HepG2 (cell line): ENCODE data around the gene FAM110D. TPM values are rescaled to one million over a fixed set of nuclear protein-coding genes. Genes with fewer than 3 reads are reported as not detected.

Experiments
- ATAC-seq: fragments of 200-7000 bp; cut with Tn5 transposase; 3 replicates; pipeline ENCODE4 v1.9.1; 2020; ENCODE audit warnings: mild to moderate bottlenecking, moderate library complexity
- BruUV-seq: library from RNA; stranded (reverse); fragments of 400-500 nt; replicated peaks from 2 replicates; lab custom pipeline; 2021; lab: Mats Ljungman, UMichigan
- CTCF ChIA-PET: fragments of 300-600 bp; formaldehyde crosslinking; extraction: SDS; loops from one replicate; lab custom pipeline; 2021; ENCODE audit warnings: low total read pairs, inconsistent platforms, low intra/inter-chr PET ratio; lab: Yijun Ruan, JAX
- POLR2A ChIA-PET: fragments of 350-600 bp; sonication (Branson Sonifier 250); formaldehyde crosslinking; loops from one replicate; lab custom pipeline; 2020; ENCODE audit warnings: antibody characterized with exemption, inconsistent platforms; lab: Yijun Ruan, JAX
- DNase-seq: peaks from one replicate; pipeline ENCODE4 v3.0.0-alpha.2; 2015; ENCODE audit warnings: low spot score
- FAIRE-seq: peaks from 3 replicates; lab custom pipeline; 2011; peaks lifted over from hg19 to GRCh38; lab: Jason Lieb, UNC
- H2AFZ ChIP-seq: one replicate; pipeline ENCODE4 v1.6.1; 2011; ENCODE audit warnings: low read length, inconsistent platforms
- H3K27ac ChIP-seq: fragments of 300-600 bp; 3 replicates; pipeline ENCODE4 v1.8.0; 2011; ENCODE audit warnings: mixed run types, mild to moderate bottlenecking, mixed read lengths, low read length, inconsistent platforms; ENCODE audit not compliant: insufficient read depth; ENCODE audit errors: extremely low read length
- H3K27me3 ChIP-seq, 2 experiments: fragments of 200-600 bp in 1 of 2; 2 replicates in 1 of 2; 3 replicates in 1 of 2; pipeline versions ENCODE4 v1.6.0 to v1.8.0; 2011; ENCODE audit warnings: low read length in 2 of 2, mild to moderate bottlenecking in 2 of 2, moderate library complexity in 2 of 2, inconsistent platforms in 1 of 2; ENCODE audit not compliant: insufficient read depth in 2 of 2, control insufficient read depth in 1 of 2
- H3K36me3 ChIP-seq, 2 experiments: fragments of 200-600 bp in 1 of 2; replicated peaks in 1 of 2; 2 replicates in 1 of 2; 3 replicates in 1 of 2; pipeline versions ENCODE4 v1.5.1 to v1.8.0; 2011; ENCODE audit warnings: low read length in 2 of 2, inconsistent platforms in 1 of 2; ENCODE audit not compliant: insufficient read depth in 2 of 2, control insufficient read depth in 1 of 2
- H3K4me1 ChIP-seq: 2 replicates; pipeline ENCODE4 v1.5.1; 2012; ENCODE audit warnings: low read length, inconsistent platforms; ENCODE audit not compliant: insufficient read depth
- H3K4me2 ChIP-seq: 2 replicates; pipeline ENCODE4 v1.6.0; 2011; ENCODE audit warnings: low read depth, low read length, inconsistent platforms
- H3K4me3 ChIP-seq, 3 experiments: fragments of 200-600 bp in 1 of 3; sonication (generic), shearing (Covaris generic) in 1 of 3; replicated peaks in 1 of 3; 2 replicates each; pipeline ENCODE4 v1.5.1; 2011 to 2016; ENCODE audit warnings: low read length in 3 of 3, inconsistent platforms in 2 of 3, low read depth in 2 of 3, mild to moderate bottlenecking in 2 of 3, control low read depth in 1 of 3, mixed read lengths in 1 of 3; ENCODE audit not compliant: insufficient read depth in 1 of 3
- H3K79me2 ChIP-seq: one replicate; pipeline ENCODE4 v1.6.1; 2011; ENCODE audit warnings: low read length, inconsistent platforms; ENCODE audit not compliant: insufficient read depth
- H3K9ac ChIP-seq: 2 replicates; pipeline ENCODE4 v1.6.0; 2011; ENCODE audit warnings: mild to moderate bottlenecking, low read depth, low read length, inconsistent platforms; ENCODE audit not compliant: insufficient read depth
- H3K9me3 ChIP-seq: 2 replicates; pipeline ENCODE4 v1.5.1; 2012; ENCODE audit warnings: mild to moderate bottlenecking, low read length
- H4K20me1 ChIP-seq: 2 replicates; pipeline ENCODE4 v1.6.0; 2011; ENCODE audit warnings: inconsistent platforms, mild to moderate bottlenecking, low read length, moderate library complexity; ENCODE audit not compliant: insufficient read depth
- ATRX ChIP-seq: sonication (generic); formaldehyde crosslinking; IDR thresholded peaks from 2 replicates; pipeline ENCODE4 v1.4.0; 2020; ENCODE audit warnings: missing genetic modification reagents, borderline replicate concordance
- CHD4 ChIP-seq: fragments of 200-600 bp; sonication (generic); IDR thresholded peaks from 2 replicates; pipeline ENCODE4 v1.7.0; 2017; ENCODE audit warnings: mild to moderate bottlenecking, low read length, borderline replicate concordance
- EHMT2 ChIP-seq: fragments of 200-600 bp; sonication (generic); IDR thresholded peaks from 2 replicates; pipeline ENCODE4 v1.7.0; 2017; ENCODE audit warnings: antibody characterized with exemption, low read depth, low read length, borderline replicate concordance
- GLI4 ChIP-seq: sonication (generic); formaldehyde crosslinking; IDR thresholded peaks from 2 replicates; pipeline ENCODE4 v1.5.1; 2020; ENCODE audit warnings: missing genetic modification reagents, mild to moderate bottlenecking, moderate library complexity, borderline replicate concordance
- KDM3A ChIP-seq: IDR thresholded peaks from 2 replicates; pipeline ENCODE4 v1.6.1; 2018; ENCODE audit warnings: low read depth, missing compliant biosample characterization
- NFE2 ChIP-seq: sonication (generic); formaldehyde crosslinking; IDR thresholded peaks from 2 replicates; pipeline ENCODE4 v1.4.0; 2020; ENCODE audit warnings: missing genetic modification reagents
- SNAPC2 ChIP-seq: sonication (generic); formaldehyde crosslinking; IDR thresholded peaks from 2 replicates; pipeline ENCODE4 v1.8.1; 2022; ENCODE audit warnings: mild to moderate bottlenecking, missing genetic modification reagents
- SP4 ChIP-seq: sonication (generic); formaldehyde crosslinking; IDR thresholded peaks from 2 replicates; pipeline ENCODE4 v1.8.1; 2023; ENCODE audit warnings: mild to moderate bottlenecking, missing genetic modification reagents
- SRSF4 ChIP-seq: fragments of 200-400 bp; formaldehyde crosslinking; IDR thresholded peaks from one replicate; pipeline ENCODE4 v1.6.1; 2018; ENCODE audit warnings: mild to moderate bottlenecking, low read depth, low read length, moderate library complexity; ENCODE audit not compliant: poor library complexity, severe bottlenecking
- THYN1 ChIP-seq: sonication (generic); formaldehyde crosslinking; IDR thresholded peaks from 2 replicates; pipeline ENCODE4 v1.8.1; 2023; ENCODE audit warnings: low read depth, mild to moderate bottlenecking, moderate library complexity, missing genetic modification reagents, borderline replicate concordance
- ZNF468 ChIP-seq: sonication (generic); formaldehyde crosslinking; IDR thresholded peaks from 2 replicates; pipeline ENCODE4 v1.8.0; 2022; ENCODE audit warnings: mild to moderate bottlenecking, moderate library complexity, missing genetic modification reagents
- ZNF713 ChIP-seq: sonication (generic); formaldehyde crosslinking; IDR thresholded peaks from 2 replicates; pipeline ENCODE4 v1.4.0; 2020; ENCODE audit warnings: mild to moderate bottlenecking, missing genetic modification reagents
- ZSCAN29 ChIP-seq: sonication (generic); formaldehyde crosslinking; conservative IDR thresholded peaks from 2 replicates; pipeline ENCODE4 v1.4.0; 2020; ENCODE audit warnings: mild to moderate bottlenecking, missing genetic modification reagents
- WGBS: methylation state at CpG from one replicate; pipeline ENCODE4 v1.1.6; 2017; ENCODE audit warnings: low lambda C conversion rate; 5-methylcytosine and 5-hydroxymethylcytosine counted together
- in situ Hi-C: cut with HindIII; loops from 2 replicates; pipeline ENCODE4 v1.10.0; 2017; ENCODE audit warnings: low pct_unique_long_range_greater_than_20kb; ENCODE audit not compliant: extremely low pct_ligation_motif_present
- intact Hi-C: fragments of 100-400 bp; cut with micrococcal nuclease; formaldehyde crosslinking; loops from one replicate; pipeline ENCODE4 v1.10.0; 2022; ENCODE audit not compliant: unreplicated experiment
- polyA plus RNA-seq, 8 experiments: library from polyadenylated mRNA; depleted of rRNA in 3 of 8; stranded (reverse) in 7 of 8; unstranded in 1 of 8; fragments of >200 nt; fragmentation: Illumina TruSeq in 4 of 8; extraction: Trizol in 4 of 8; gene quantifications; 2 replicates each; pipeline versions ENCODE4 v1.2.1 to v1.2.3, GENCODE V29; 2011 to 2016; ENCODE audit warnings: low read depth in 4 of 8, missing spikeins in 1 of 8, mixed read lengths in 1 of 8; ENCODE audit not compliant: insufficient read depth in 1 of 8
- total RNA-seq, 5 experiments: library from RNA; depleted of rRNA; stranded (reverse); fragments of >200 nt; fragmentation: Illumina TruSeq; extraction: Trizol; gene quantifications; 2 replicates each; pipeline ENCODE4 v1.2.3, GENCODE V29; 2016; ENCODE audit warnings: low read depth in 1 of 5
- TF ChIP-seq, protein P1 (sequence below): sonication (generic); formaldehyde crosslinking; IDR thresholded peaks from 2 replicates; pipeline ENCODE4 v1.5.0; 2020; ENCODE audit warnings: missing genetic modification reagents, mild to moderate bottlenecking, borderline replicate concordance

FAM110D gene
- total and polyA plus RNA-seq, 2 of the 13 experiments (the other 11 are each of a cell fraction or from before 2014, with no cell fraction given) = not detected

DNA sequence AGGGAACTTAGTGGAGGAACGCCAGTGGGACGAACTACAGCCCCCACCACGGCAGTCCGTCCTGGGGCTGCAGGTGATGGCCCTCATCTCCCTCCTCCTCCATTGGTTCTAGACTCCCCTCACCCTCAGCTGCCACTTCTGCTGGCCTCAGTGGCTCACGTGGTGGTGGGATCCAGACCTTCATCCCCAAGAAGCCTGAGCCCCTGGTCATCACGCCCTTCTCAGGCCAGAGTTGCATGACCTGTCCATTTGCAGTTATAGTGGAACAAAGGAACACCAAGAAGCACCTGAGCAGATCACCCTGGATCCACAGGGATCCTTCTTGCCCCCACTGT lies 13.0 kb upstream of the FAM110D start:
- 0% methylated on average over 6 of the region's 6 CpGs for WGBS
- peaks cover 13% of the 10 kb centered on the region; the same call in 1 of the 2 replicates for H3K4me1 ChIP-seq
- no peaks in the 10 kb centered on the region for H3K79me2 ChIP-seq
- FAIRE-seq = no peak
- POLR2A ChIA-PET = no interaction called here
- H3K27me3 ChIP-seq = peaks cover 0 to 11% of the 10 kb centered on the region in 2 experiments; a peak in 4 of 5 replicates
- TF ChIP-seq ATRX (CRISPR knock-in tag) (no peak), ZNF713 (CRISPR knock-in tag) (no peak), NFE2 (CRISPR knock-in tag) (no peak), ZSCAN29 (CRISPR knock-in tag) (no peak)
- TF ChIP-seq, all 625 proteins: peak for 0
- ATAC-seq (no peak), DNase-seq (no peak)
- H2AFZ ChIP-seq = no peak overlapping the region
- CTCF ChIA-PET = interaction anchor here (2.1 to 4.3 kb wide), 2 partner anchors 41 to 109 kb away, joined by 11 to 66 read pairs; no protein-coding TSS in a partner anchor
- no peak overlapping the region for H3K27ac ChIP-seq
- no peak overlapping the region for H3K9ac ChIP-seq
- H3K36me3 ChIP-seq = no peaks in the 10 kb centered on the region
- in situ Hi-C loops (no loop called here), intact Hi-C loops (loop anchor here (1.0 kb wide), 2 partner anchors 41 to 111 kb away; no protein-coding TSS in a partner anchor)
- no peak overlapping the region for H3K4me2 ChIP-seq
- no peaks in the 10 kb centered on the region for H4K20me1 ChIP-seq
- no peak overlapping the region for H3K4me3 ChIP-seq
- no peaks in the 10 kb centered on the region for H3K9me3 ChIP-seq
- BruUV-seq = no TSS peak

DNA sequence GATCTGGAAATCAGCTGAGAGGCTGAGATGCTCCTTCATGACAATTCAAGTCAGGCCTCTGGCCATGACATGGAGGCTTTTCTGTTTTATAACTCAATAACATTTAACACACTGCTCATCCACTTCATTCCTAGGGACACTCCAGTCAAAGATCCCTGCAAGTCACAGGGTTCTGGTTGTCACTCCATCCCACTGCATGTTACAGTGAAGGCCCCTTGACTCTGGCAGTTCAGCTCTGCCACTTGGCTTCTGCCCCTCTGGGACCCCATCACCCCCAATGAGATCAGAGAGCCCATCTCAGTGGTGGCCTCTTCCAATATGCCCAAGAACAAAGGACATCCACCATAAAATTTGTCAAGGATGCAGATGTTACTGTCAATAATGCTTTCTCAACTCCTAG lies 10.0 kb upstream of the FAM110D start:
- FAIRE-seq = no peak
- Histone ChIP-seq H3K27ac (no peak overlapping the region), H3K36me3 (no peaks in the 10 kb centered on the region), H3K9ac (no peak overlapping the region), H2AFZ (no peak overlapping the region), H3K4me2 (no peak overlapping the region), H3K4me1 (peaks cover 13% of the 10 kb centered on the region; the same call in 1 of the 2 replicates), H3K4me3 (no peak overlapping the region), H3K79me2 (no peaks in the 10 kb centered on the region), H3K27me3 (peaks cover 0 to 16% of the 10 kb centered on the region in 2 experiments; a peak in 3 of 5 replicates), H3K9me3 (no peaks in the 10 kb centered on the region), H4K20me1 (no peaks in the 10 kb centered on the region)
- CTCF ChIA-PET = no interaction called here
- in situ Hi-C loops = no loop called here
- intact Hi-C loops = no loop called here
- BruUV-seq = no TSS peak
- DNase-seq = no peak
- POLR2A ChIA-PET = no interaction called here
- no peak for ATAC-seq
- no peak for TF ChIP-seq KDM3A
- TF ChIP-seq SNAPC2 (CRISPR knock-in tag) = no peak
- TF ChIP-seq CHD4 = no peak
- no peak for TF ChIP-seq GLI4
- TF ChIP-seq, protein P1, sequence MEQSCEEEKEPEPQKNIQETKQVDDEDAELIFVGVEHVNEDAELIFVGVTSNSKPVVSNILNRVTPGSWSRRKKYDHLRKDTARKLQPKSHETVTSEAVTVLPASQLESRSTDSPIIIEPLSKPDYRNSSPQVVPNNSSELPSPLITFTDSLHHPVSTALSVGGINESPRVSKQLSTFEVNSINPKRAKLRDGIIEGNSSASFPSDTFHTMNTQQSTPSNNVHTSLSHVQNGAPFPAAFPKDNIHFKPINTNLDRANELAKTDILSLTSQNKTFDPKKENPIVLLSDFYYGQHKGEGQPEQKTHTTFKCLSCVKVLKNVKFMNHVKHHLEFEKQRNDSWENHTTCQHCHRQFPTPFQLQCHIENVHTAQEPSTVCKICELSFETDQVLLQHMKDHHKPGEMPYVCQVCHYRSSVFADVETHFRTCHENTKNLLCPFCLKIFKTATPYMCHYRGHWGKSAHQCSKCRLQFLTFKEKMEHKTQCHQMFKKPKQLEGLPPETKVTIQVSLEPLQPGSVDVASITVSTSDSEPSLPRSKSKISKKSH (CRISPR knock-in tag) = no peak
- TF ChIP-seq THYN1 (CRISPR knock-in tag) = no peak
- TF ChIP-seq ZNF468 (CRISPR knock-in tag) = no peak
- TF ChIP-seq SRSF4 = no peak
- TF ChIP-seq SP4 (CRISPR knock-in tag) = no peak
- TF ChIP-seq EHMT2 = no peak
